Lower leg skin (tissue), 4 donors: ENCODE measurements around the gene C6orf163. TPM values are rescaled to one million over a fixed set of nuclear protein-coding genes. Genes with fewer than 3 reads are reported as not detected.

ENCODE experiments used
- DNase-seq, 2 donors: peaks; one replicate each; pipeline ENCODE4 v3.0.0-alpha.2; 2019; ENCODE audit warnings: low spot score in 2 of 2
- H3K4me3 ChIP-seq: fragments of 200-600 bp; sonication (generic); 2 replicates; pipeline ENCODE4 v1.5.1; 2017; ENCODE audit warnings: mild to moderate bottlenecking, low read depth; ENCODE audit not compliant: poor library complexity, severe bottlenecking
- CTCF ChIP-seq, 3 donors: fragments of 450-650 bp; IDR thresholded peaks; one replicate each; pipeline ENCODE4 v1.5.1; 2016; ENCODE audit warnings: antibody characterized with exemption in 3 of 3, mild to moderate bottlenecking in 3 of 3, moderate library complexity in 2 of 3
- POLR2A ChIP-seq, 2 donors: fragments of 450-650 bp; IDR thresholded peaks; one replicate each; pipeline ENCODE4 v1.6.1; 2016 to 2017; ENCODE audit warnings: antibody characterized with exemption in 2 of 2, mild to moderate bottlenecking in 1 of 2, moderate library complexity in 1 of 2
- WGBS, 2 donors: methylation state at CpG; one replicate each; pipeline ENCODE4 v1.1.5; 2018; 5-methylcytosine and 5-hydroxymethylcytosine counted together
- intact Hi-C: fragments of 100-400 bp; cut with DNase I; formaldehyde crosslinking; loops from one replicate; pipeline ENCODE4 v1.15.0; 2023; ENCODE audit warnings: low total_unique reads
- total RNA-seq, 4 donors: library from RNA; depleted of rRNA; stranded (reverse); fragments of >200 nt; gene quantifications; one replicate each; pipeline ENCODE4 v1.1.0, GENCODE V29; 2016

C6orf163 gene
- total RNA-seq, 4 donors from 2014 or later, result 0.84 to 1.9 (median 1.3) TPM; not detected in 1

- peak overlapping the region; percentile 89 for H3K4me3 ChIP-seq
- DNase-seq, result peak in 1 of 2 donors; percentile 17
- intact Hi-C loops, result no loop called here
- TF ChIP-seq POLR2A (IDR thresholded peaks at IDR 0.05), result no peak
- TF ChIP-seq CTCF (IDR thresholded peaks at IDR 0.05), result no peak
- WGBS, 2 donors, result 0% methylated on average over 10 of the region's 10 CpGs
These were observed 62.9 kb downstream of the C6orf163 start for GRCh38 chr6:87407561-87407900.

- intact Hi-C loops, result no loop called here
- peak within 1 kb of the TSS; percentile 89 for H3K4me3 ChIP-seq
- 0 to 1% methylated on average over 30 to 36 of the region's 82 CpGs for WGBS, 2 donors
- TF ChIP-seq POLR2A (IDR thresholded peaks at IDR 0.05), result no peak
- DNase-seq, result peak; percentile 62 to 93
These were observed 63.5 kb downstream of the C6orf163 start, which contains the start of gene CFAP206 for GRCh38 chr6:87407901-87408720. Gene CFAP206 (plus strand): TSS chr6:87407972. CDS start chr6:87409840, 1,868 bp downstream.

- DNase-seq, result no peak
- TF ChIP-seq CTCF (IDR thresholded peaks at IDR 0.05), result no peak
- TF ChIP-seq POLR2A (IDR thresholded peaks at IDR 0.05), result no peak
- 32 to 34% methylated on average over 5 of the region's 5 CpGs for WGBS, 2 donors
- peak overlapping the region; percentile 38 for H3K4me3 ChIP-seq
- intact Hi-C loops, result no loop called here
These were observed 64.1 kb downstream of the C6orf163 start for GRCh38 chr6:87408721-87409155.

Other genes with a start within 250 kb of the C6orf163 start
- 1 to 10 TPM in 3 of 4 donors, under 1 TPM in 1; 0.59 to 5.9 (median 3.4) TPM for gene CGA, start 249.7 kb upstream of the C6orf163 start, total RNA-seq
- gene ZNF292, start 189.2 kb upstream of the C6orf163 start, total RNA-seq, result 10 to 100 TPM; 28.5 to 46.8 (median 36.9) TPM
- gene SMIM8, start 22.2 kb upstream of the C6orf163 start, total RNA-seq, result 1 to 10 TPM; 3.1 to 6.2 (median 4.5) TPM
- gene GJB7, start 15.5 kb upstream of the C6orf163 start, total RNA-seq, result under 1 TPM in 1 of 4 donors, not detected in 3; 0.10 TPM
- under 1 TPM in 2 of 4 donors, not detected in 2; 0.25 to 0.59 TPM for gene CFAP206, start 63.2 kb downstream of the C6orf163 start, total RNA-seq
- gene SLC35A1, start 128.2 kb downstream of the C6orf163 start, total RNA-seq, result 10 to 100 TPM; 19.7 to 29.0 (median 21.7) TPM
- 10 to 100 TPM; 14.7 to 23.2 (median 17.3) TPM for gene RARS2, start 245.2 kb downstream of the C6orf163 start, total RNA-seq
- gene ORC3, start 245.3 kb downstream of the C6orf163 start, total RNA-seq, result 10 to 100 TPM in 3 of 4 donors, 1 to 10 TPM in 1; 9.9 to 19.1 (median 12.7) TPM